GM12878 (cell line): ENCODE results near the gene C3orf70.

Source experiments
- BCLAF1 ChIP-seq: fragments of 450-650 bp; IDR thresholded peaks from 2 replicates; pipeline ENCODE4 v1.6.1; 2017; ENCODE audit warnings: antibody characterized with exemption, mild to moderate bottlenecking, moderate library complexity
- CTCF ChIP-seq, 3 experiments: IDR thresholded peaks in 2 of 3; conservative IDR thresholded peaks in 1 of 3; 2 replicates each; pipeline ENCODE4 v1.5.1; 2011; ENCODE audit warnings: low read depth in 3 of 3, low read length in 3 of 3, mild to moderate bottlenecking in 3 of 3, control low read depth in 2 of 3, moderate library complexity in 2 of 3, inconsistent platforms in 1 of 3, mixed read lengths in 1 of 3; ENCODE audit not compliant: control insufficient read depth in 2 of 3, insufficient read depth in 1 of 3; ENCODE audit errors: extremely low read depth in 1 of 3
- DPF2 ChIP-seq: fragments of 450-650 bp; IDR thresholded peaks from 2 replicates; pipeline ENCODE4 v1.6.1; 2017; ENCODE audit warnings: mild to moderate bottlenecking
- EGR1 ChIP-seq, 2 experiments: IDR thresholded peaks; 1 replicate in 1 of 2; 2 replicates in 1 of 2; pipeline ENCODE4 v1.6.1; 2011 to 2012; ENCODE audit warnings: low read depth in 2 of 2, low read length in 2 of 2, borderline replicate concordance in 1 of 2, mild to moderate bottlenecking in 1 of 2, moderate library complexity in 1 of 2
- ZNF274 ChIP-seq: IDR thresholded peaks from one replicate; pipeline ENCODE4 v1.8.0; 2011; ENCODE audit not compliant: insufficient read length, insufficient read depth

- TF ChIP-seq BCLAF1 = no peak
- no peak for TF ChIP-seq DPF2
- TF ChIP-seq ZNF274 = no peak
- no peak for TF ChIP-seq EGR1 (IDR thresholded peaks at IDR 0.05; ENCODE audit: borderline replicate concordance in 1 of 2, low read depth in 2 of 2, low read length in 2 of 2)
- TF ChIP-seq CTCF (IDR thresholded peaks at IDR 0.05 in 2 of 3, conservative IDR thresholded peaks at IDR 0.05 in 1 of 3; ENCODE audit: control insufficient read depth in 2 of 3, extremely low read depth in 1 of 3, insufficient read depth in 1 of 3, low read depth in 3 of 3, low read length in 3 of 3) = no peak
Measured at GRCh38 chr3:185150561-185150960, 2.3 kb downstream of the C3orf70 start.
